HK-2 (cell line): Measurements from ENCODE around the gene INTS6L.
"Not testable (repeated sequence)": the region's sequence is repeated elsewhere in the genome, so short reads cannot be mapped to it uniquely, and the experiment has no call there.

ENCODE experiments used
- DNase-seq: peaks from one replicate; pipeline ENCODE4 v3.0.0-alpha.2; 2018; ENCODE audit not compliant: unreplicated experiment

INTS6L gene

GRCh38 chrX:135605906-135606305 lies 85.4 kb downstream of the INTS6L start:
- DNase-seq, result no peak

- DNase-seq, result not testable (repeated sequence)
Observed at GRCh38 chrX:135624408-135625204, 104.1 kb downstream of the INTS6L start.

- DNase-seq, result no peak
Observed at GRCh38 chrX:135625995-135626394, 105.5 kb downstream of the INTS6L start.

GRCh38 chrX:135629342-135629741 lies 108.9 kb downstream of the INTS6L start:
- DNase-seq, result no peak
